OCI-LY1 (cell line): ENCODE results near the gene MAP1LC3A.

ENCODE experiments used
- H2AFZ ChIP-seq: fragments of 200-600 bp; sonication (generic), shearing (Covaris generic); 2 replicates; pipeline ENCODE4 v1.6.0; 2014; ENCODE audit warnings: antibody characterized with exemption, mild to moderate bottlenecking, low read length
- H3F3A ChIP-seq: fragments of 200-600 bp; sonication (generic), shearing (Covaris generic); 2 replicates; pipeline ENCODE4 v1.6.0; 2014; ENCODE audit warnings: mild to moderate bottlenecking, antibody characterized with exemption, low read length, moderate library complexity; ENCODE audit not compliant: insufficient read depth
- H3K27ac ChIP-seq: fragments of 200-600 bp; sonication (generic); 2 replicates; pipeline ENCODE4 v1.5.1; 2014; ENCODE audit warnings: low read length, mixed run types, mild to moderate bottlenecking, low read depth; ENCODE audit not compliant: poor library complexity, severe bottlenecking
- H3K27me3 ChIP-seq: fragments of 200-600 bp; sonication (generic); 2 replicates; pipeline ENCODE4 v1.6.0; 2014; ENCODE audit warnings: antibody characterized with exemption, mild to moderate bottlenecking, low read length, moderate library complexity; ENCODE audit not compliant: insufficient read depth
- H3K36me3 ChIP-seq: fragments of 200-600 bp; sonication (generic); 2 replicates; pipeline ENCODE4 v1.6.1; 2014; ENCODE audit warnings: mild to moderate bottlenecking, antibody characterized with exemption, low read length, moderate library complexity, mixed read lengths; ENCODE audit not compliant: insufficient read depth
- H3K4me1 ChIP-seq: fragments of 200-600 bp; sonication (generic); 2 replicates; pipeline ENCODE4 v1.5.1; 2014; ENCODE audit warnings: mild to moderate bottlenecking, low read length, moderate library complexity; ENCODE audit not compliant: insufficient read depth, severe bottlenecking
- H3K4me2 ChIP-seq: fragments of 200-600 bp; sonication (generic), shearing (Covaris generic); 2 replicates; pipeline ENCODE4 v1.6.1; 2014; ENCODE audit warnings: low read length
- H3K4me3 ChIP-seq: fragments of 200-600 bp; sonication (generic); 2 replicates; pipeline ENCODE4 v1.5.1; 2014; ENCODE audit warnings: low read length, low read depth, mild to moderate bottlenecking, mixed read lengths; ENCODE audit not compliant: poor library complexity, severe bottlenecking
- H3K79me2 ChIP-seq: fragments of 200-600 bp; shearing (Covaris generic); 2 replicates; pipeline ENCODE4 v1.6.1; 2016; ENCODE audit warnings: mixed run types, low read length, mixed read lengths; ENCODE audit not compliant: insufficient read depth
- H3K9ac ChIP-seq: fragments of 200-600 bp; sonication (generic), shearing (Covaris generic); 2 replicates; pipeline ENCODE4 v1.6.1; 2014; ENCODE audit warnings: mild to moderate bottlenecking, low read length, mixed read lengths
- H3K9me2 ChIP-seq: fragments of 200-600 bp; sonication (generic), shearing (Covaris generic); 2 replicates; pipeline ENCODE4 v1.6.1; 2014; ENCODE audit warnings: low read depth, mild to moderate bottlenecking, low read length, mixed read lengths
- H3K9me3 ChIP-seq: fragments of 200-600 bp; shearing (Covaris generic); 2 replicates; pipeline ENCODE4 v1.6.1; 2014; ENCODE audit warnings: low read length, mixed read lengths
- H4K20me1 ChIP-seq: fragments of 200-600 bp; sonication (generic), shearing (Covaris generic); 2 replicates; pipeline ENCODE4 v1.6.0; 2016; ENCODE audit warnings: mild to moderate bottlenecking, low read length; ENCODE audit not compliant: insufficient read depth
- CTCF ChIP-seq: fragments of 200-600 bp; sonication (generic), shearing (Covaris generic); IDR thresholded peaks from 2 replicates; pipeline ENCODE4 v1.5.1; 2017; ENCODE audit warnings: mild to moderate bottlenecking, antibody characterized with exemption, low read length, moderate library complexity, mixed read lengths
- EZH2 ChIP-seq: fragments of 200-600 bp; sonication (generic), shearing (Covaris generic); IDR thresholded peaks from 2 replicates; pipeline ENCODE4 v1.8.0; 2017; ENCODE audit warnings: borderline replicate concordance, mixed run types, mild to moderate bottlenecking, antibody characterized with exemption, low read length, moderate library complexity, mixed read lengths

Gene MAP1LC3A

GRCh38 chr20:34560614-34561013 lies 2.1 kb downstream of the MAP1LC3A start:
- TF ChIP-seq EZH2, result no peak
- TF ChIP-seq CTCF, result no peak
- H3K27ac ChIP-seq, result no peak overlapping the region
- H3K4me1 ChIP-seq, result peaks cover 5% of the 10 kb centered on the region
- no peak overlapping the region for H3K4me3 ChIP-seq
- no peaks in the 10 kb centered on the region for H4K20me1 ChIP-seq
- H3K4me2 ChIP-seq, result no peak overlapping the region
- H3K9ac ChIP-seq, result no peak overlapping the region
- no peaks in the 10 kb centered on the region for H3K27me3 ChIP-seq
- no peaks in the 10 kb centered on the region for H3F3A ChIP-seq
- H2AFZ ChIP-seq, result no peak overlapping the region
- H3K79me2 ChIP-seq, result no peaks in the 10 kb centered on the region
- no peaks in the 10 kb centered on the region for H3K9me3 ChIP-seq
- no peaks in the 10 kb centered on the region for H3K9me2 ChIP-seq
- H3K36me3 ChIP-seq, result no peaks in the 10 kb centered on the region

GRCh38 chr20:34561661-34562060 lies 3.1 kb downstream of the MAP1LC3A start:
- Histone ChIP-seq H3K9ac (no peak overlapping the region), H3K79me2 (no peaks in the 10 kb centered on the region), H4K20me1 (no peaks in the 10 kb centered on the region), H3K9me3 (no peaks in the 10 kb centered on the region), H3K36me3 (no peaks in the 10 kb centered on the region), H3K4me2 (no peak overlapping the region), H3K27me3 (no peaks in the 10 kb centered on the region), H3K9me2 (no peaks in the 10 kb centered on the region), H3F3A (no peaks in the 10 kb centered on the region), H3K27ac (no peak overlapping the region), H2AFZ (no peak overlapping the region), H3K4me1 (peaks cover 5% of the 10 kb centered on the region), H3K4me3 (no peak overlapping the region)
- TF ChIP-seq EZH2, result no peak

- H3K9ac ChIP-seq, result no peak overlapping the region
- TF ChIP-seq EZH2, result no peak
- peak; percentile 48; the same call in 1 of the 2 replicates for TF ChIP-seq CTCF
These were observed 4.1 kb downstream of the MAP1LC3A start for GRCh38 chr20:34562641-34563040.

GRCh38 chr20:34564833-34565232 lies 6.3 kb downstream of the MAP1LC3A start:
- no peaks in the 10 kb centered on the region for H3K9me3 ChIP-seq
- H3K27me3 ChIP-seq, result no peaks in the 10 kb centered on the region
- H3K4me2 ChIP-seq, result no peak overlapping the region
- H3K36me3 ChIP-seq, result no peaks in the 10 kb centered on the region
- H3K9me2 ChIP-seq, result no peaks in the 10 kb centered on the region
- no peaks in the 10 kb centered on the region for H3K4me1 ChIP-seq
- no peaks in the 10 kb centered on the region for H4K20me1 ChIP-seq
- no peak overlapping the region for H3K27ac ChIP-seq
- no peaks in the 10 kb centered on the region for H3K79me2 ChIP-seq
- H3F3A ChIP-seq, result no peaks in the 10 kb centered on the region
- H2AFZ ChIP-seq, result no peak overlapping the region
- H3K4me3 ChIP-seq, result no peak overlapping the region
- H3K9ac ChIP-seq, result no peak overlapping the region
- TF ChIP-seq CTCF (no peak), EZH2 (no peak)

More at GRCh38 chr20:34562641-34563040, 4.1 kb downstream of the MAP1LC3A start:
- Histone ChIP-seq H3K79me2 (no peaks in the 10 kb centered on the region), H3K4me3 (no peak overlapping the region), H2AFZ (no peak overlapping the region), H3F3A (no peaks in the 10 kb centered on the region), H3K4me2 (no peak overlapping the region), H3K4me1 (peaks cover 5% of the 10 kb centered on the region), H3K9me3 (no peaks in the 10 kb centered on the region), H3K27me3 (no peaks in the 10 kb centered on the region), H4K20me1 (no peaks in the 10 kb centered on the region), H3K9me2 (no peaks in the 10 kb centered on the region), H3K36me3 (no peaks in the 10 kb centered on the region), H3K27ac (no peak overlapping the region)
